ENCODE data around the gene OR52M1. TPM values are rescaled to one million over a fixed set of nuclear protein-coding genes. Genes with fewer than 3 reads are reported as not detected.

Gene OR52M1
- total and polyA plus RNA-seq, 2 donors from 2014 or later = not detected

- intact Hi-C loops (cut with DNase I) = no loop called here
- Histone ChIP-seq H3K4me1 (ENCODE audit: control insufficient read depth in 2 of 3, insufficient read depth in 2 of 3, low read depth in 1 of 3, low read length in 3 of 3) (no peaks in the 10 kb centered on the region), H3K27me3 (ENCODE audit: control insufficient read depth, insufficient read depth, low read length) (no peaks in the 10 kb centered on the region), H3K27ac (ENCODE audit: low read depth in 2 of 2, low read length in 2 of 2) (no peak overlapping the region), H3K9ac (ENCODE audit: low read length in 3 of 3) (no peak overlapping the region), H3K36me3 (ENCODE audit: control insufficient read depth in 2 of 3, insufficient read depth in 3 of 3, low read length in 3 of 3) (no peaks in the 10 kb centered on the region), H3K4me3 (ENCODE audit: low read length in 3 of 3) (no peak overlapping the region), H3K9me3 (ENCODE audit: control insufficient read depth in 2 of 3, insufficient read depth in 1 of 3, low read length in 3 of 3) (no peaks in the 10 kb centered on the region)
- FAIRE-seq (no peak), DNase-seq (no peak)
- TF ChIP-seq CTCF (IDR thresholded peaks at IDR 0.05; ENCODE audit: borderline replicate concordance, extremely low read depth, insufficient read depth) = no peak
These were observed 1.4 kb upstream of the OR52M1 start for GRCh38 chr11:4543561-4543960.

- H3K36me3 ChIP-seq (ENCODE audit: control insufficient read depth in 2 of 3, insufficient read depth in 3 of 3, low read length in 3 of 3) = no peaks in the 10 kb centered on the region
- FAIRE-seq = peak; percentile 61
- no peaks in the 10 kb centered on the region for H3K9me3 ChIP-seq (ENCODE audit: control insufficient read depth in 2 of 3, insufficient read depth in 1 of 3, low read length in 3 of 3)
- H3K9ac ChIP-seq (ENCODE audit: low read length in 3 of 3) = no peak overlapping the region
- no peaks in the 10 kb centered on the region for H3K4me1 ChIP-seq (ENCODE audit: control insufficient read depth in 2 of 3, insufficient read depth in 2 of 3, low read depth in 1 of 3, low read length in 3 of 3)
- TF ChIP-seq CTCF (IDR thresholded peaks at IDR 0.05; ENCODE audit: borderline replicate concordance, extremely low read depth, insufficient read depth) = no peak
- H3K27me3 ChIP-seq (ENCODE audit: control insufficient read depth, insufficient read depth, low read length) = no peaks in the 10 kb centered on the region
- intact Hi-C loops (cut with DNase I) = no loop called here
- DNase-seq = no peak
- H3K4me3 ChIP-seq (ENCODE audit: low read length in 3 of 3) = no peak overlapping the region
- H3K27ac ChIP-seq (ENCODE audit: low read depth in 2 of 2, low read length in 2 of 2) = no peak overlapping the region
These were observed 1.9 kb downstream of the OR52M1 start for GRCh38 chr11:4546878-4547277.

GRCh38 chr11:4547416-4547815 lies 2.4 kb downstream of the OR52M1 start:
- Histone ChIP-seq H3K9me3 (ENCODE audit: control insufficient read depth in 2 of 3, insufficient read depth in 1 of 3, low read length in 3 of 3) (no peaks in the 10 kb centered on the region), H3K4me3 (ENCODE audit: low read length in 3 of 3) (no peak overlapping the region), H3K27ac (ENCODE audit: low read depth in 2 of 2, low read length in 2 of 2) (no peak overlapping the region), H3K9ac (ENCODE audit: low read length in 3 of 3) (no peak overlapping the region), H3K4me1 (ENCODE audit: control insufficient read depth in 2 of 3, insufficient read depth in 2 of 3, low read depth in 1 of 3, low read length in 3 of 3) (no peaks in the 10 kb centered on the region), H3K27me3 (ENCODE audit: control insufficient read depth, insufficient read depth, low read length) (no peaks in the 10 kb centered on the region), H3K36me3 (ENCODE audit: control insufficient read depth in 2 of 3, insufficient read depth in 3 of 3, low read length in 3 of 3) (no peaks in the 10 kb centered on the region)
- FAIRE-seq = no peak
- no peak for DNase-seq
- TF ChIP-seq CTCF (IDR thresholded peaks at IDR 0.05; ENCODE audit: borderline replicate concordance, extremely low read depth, insufficient read depth) = no peak
- intact Hi-C loops (cut with DNase I) = no loop called here

GRCh38 chr11:4551346-4551979 lies 6.5 kb downstream of the OR52M1 start:
- no peak overlapping the region for H3K4me3 ChIP-seq (ENCODE audit: low read length in 3 of 3)

More at GRCh38 chr11:4551346-4551979, 6.5 kb downstream of the OR52M1 start:
- FAIRE-seq (no peak), DNase-seq (peak in 1 of 5 donors; percentile 46)
- TF ChIP-seq CTCF (IDR thresholded peaks at IDR 0.05; ENCODE audit: borderline replicate concordance, extremely low read depth, insufficient read depth) = peak; percentile 21
- Histone ChIP-seq H3K9ac (ENCODE audit: low read length in 3 of 3) (no peak overlapping the region), H3K27ac (ENCODE audit: low read depth in 2 of 2, low read length in 2 of 2) (no peak overlapping the region), H3K4me1 (ENCODE audit: control insufficient read depth in 2 of 3, insufficient read depth in 2 of 3, low read depth in 1 of 3, low read length in 3 of 3) (no peaks in the 10 kb centered on the region), H3K9me3 (ENCODE audit: control insufficient read depth in 2 of 3, insufficient read depth in 1 of 3, low read length in 3 of 3) (no peaks in the 10 kb centered on the region), H3K27me3 (ENCODE audit: control insufficient read depth, insufficient read depth, low read length) (no peaks in the 10 kb centered on the region), H3K36me3 (ENCODE audit: control insufficient read depth in 2 of 3, insufficient read depth in 3 of 3, low read length in 3 of 3) (no peaks in the 10 kb centered on the region)
- intact Hi-C loops (cut with DNase I) = no loop called here

All from kidney (tissue), 14 donors.